Measurements from ENCODE around the gene UBA7. TPM values are rescaled to one million over a fixed set of nuclear protein-coding genes. Genes with fewer than 3 reads are reported as not detected.

The UBA7 gene
- total RNA-seq, 1 donor, result 76.7 TPM

DNA sequence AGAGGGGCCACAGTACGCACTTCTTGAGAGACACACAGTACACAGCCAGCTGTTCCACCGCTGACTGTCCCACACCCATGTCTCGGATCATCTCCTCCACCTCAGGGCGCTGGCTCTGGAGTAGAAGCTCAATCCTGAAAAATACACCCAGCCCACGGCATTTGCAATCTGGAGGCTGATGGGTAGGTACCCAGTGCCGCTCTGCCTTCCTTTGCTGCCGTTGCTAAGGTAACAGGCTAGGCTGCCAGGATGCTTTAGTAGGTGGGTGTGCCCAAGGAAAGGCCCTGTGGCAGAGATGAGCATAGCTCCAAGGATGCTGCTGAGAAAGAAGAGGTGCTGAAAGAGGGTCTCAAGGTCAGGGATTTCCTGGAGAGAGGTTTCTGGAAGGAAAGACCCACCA is 28.1 kb upstream of the UBA7 start:
- TF ChIP-seq, protein P1, sequence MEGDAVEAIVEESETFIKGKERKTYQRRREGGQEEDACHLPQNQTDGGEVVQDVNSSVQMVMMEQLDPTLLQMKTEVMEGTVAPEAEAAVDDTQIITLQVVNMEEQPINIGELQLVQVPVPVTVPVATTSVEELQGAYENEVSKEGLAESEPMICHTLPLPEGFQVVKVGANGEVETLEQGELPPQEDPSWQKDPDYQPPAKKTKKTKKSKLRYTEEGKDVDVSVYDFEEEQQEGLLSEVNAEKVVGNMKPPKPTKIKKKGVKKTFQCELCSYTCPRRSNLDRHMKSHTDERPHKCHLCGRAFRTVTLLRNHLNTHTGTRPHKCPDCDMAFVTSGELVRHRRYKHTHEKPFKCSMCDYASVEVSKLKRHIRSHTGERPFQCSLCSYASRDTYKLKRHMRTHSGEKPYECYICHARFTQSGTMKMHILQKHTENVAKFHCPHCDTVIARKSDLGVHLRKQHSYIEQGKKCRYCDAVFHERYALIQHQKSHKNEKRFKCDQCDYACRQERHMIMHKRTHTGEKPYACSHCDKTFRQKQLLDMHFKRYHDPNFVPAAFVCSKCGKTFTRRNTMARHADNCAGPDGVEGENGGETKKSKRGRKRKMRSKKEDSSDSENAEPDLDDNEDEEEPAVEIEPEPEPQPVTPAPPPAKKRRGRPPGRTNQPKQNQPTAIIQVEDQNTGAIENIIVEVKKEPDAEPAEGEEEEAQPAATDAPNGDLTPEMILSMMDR (IDR thresholded peaks at IDR 0.05; ENCODE audit: extremely low read depth, low read depth, low read length), result no peak
- Histone ChIP-seq H4K20me1 (ENCODE audit: insufficient read depth, low read length) (no peaks in the 10 kb centered on the region), H3K4me2 (ENCODE audit: insufficient read depth, low read length) (no peak overlapping the region), H3K9me3 (ENCODE audit: low read depth, low read length) (no peaks in the 10 kb centered on the region), H2AFZ (ENCODE audit: low read length) (no peak overlapping the region), H3K79me2 (ENCODE audit: insufficient read depth, low read length) (no peaks in the 10 kb centered on the region), H3K27ac (ENCODE audit: low read depth, low read length) (no peak overlapping the region), H3K4me1 (ENCODE audit: insufficient read depth, low read length) (peaks cover 4% of the 10 kb centered on the region), H3K27me3 (ENCODE audit: insufficient read depth, low read length) (no peaks in the 10 kb centered on the region), H3K36me3 (ENCODE audit: insufficient read depth, low read length) (peaks cover 11% of the 10 kb centered on the region), H3K4me3 (ENCODE audit: insufficient read depth, low read length) (no peak overlapping the region)
- peak; percentile 3 for DNase-seq (ENCODE audit: insufficient read length, low spot score, missing footprints)

DNA sequence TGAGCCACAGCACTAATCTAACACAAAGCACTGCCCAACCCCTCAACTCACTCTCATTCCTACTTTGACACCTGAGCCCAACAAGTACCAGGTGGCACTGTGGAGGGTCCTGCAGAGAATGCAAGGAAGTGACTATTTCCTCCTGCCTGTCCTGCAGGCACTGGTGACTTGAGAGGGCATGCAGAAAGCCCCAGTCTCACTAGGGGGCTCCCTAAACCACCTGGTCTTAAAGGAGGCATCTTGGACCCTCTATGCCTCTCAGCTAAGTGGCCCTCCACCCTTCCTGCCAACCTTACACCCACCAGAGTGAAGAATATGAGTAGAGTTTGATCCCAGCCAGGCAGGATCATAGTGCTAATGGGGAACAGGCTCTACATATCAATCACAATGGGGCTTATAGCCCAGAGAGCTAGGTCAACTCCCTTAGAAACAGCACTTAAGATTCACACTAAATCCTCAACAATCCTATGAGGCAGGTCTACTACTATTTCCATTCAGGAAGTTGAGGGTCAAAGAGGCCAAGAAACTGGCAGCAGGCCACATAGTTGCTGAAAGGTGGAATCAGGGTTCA is 27.5 kb upstream of the UBA7 start:
- no peak overlapping the region for H3K27ac ChIP-seq (ENCODE audit: low read depth, low read length)
- H3K4me1 ChIP-seq (ENCODE audit: insufficient read depth, low read length), result peaks cover 4% of the 10 kb centered on the region
- no peaks in the 10 kb centered on the region for H3K9me3 ChIP-seq (ENCODE audit: low read depth, low read length)
- no peak overlapping the region for H3K4me2 ChIP-seq (ENCODE audit: insufficient read depth, low read length)
- no peaks in the 10 kb centered on the region for H3K79me2 ChIP-seq (ENCODE audit: insufficient read depth, low read length)
- H2AFZ ChIP-seq (ENCODE audit: low read length), result no peak overlapping the region
- no peak overlapping the region for H3K4me3 ChIP-seq (ENCODE audit: insufficient read depth, low read length)
- no peaks in the 10 kb centered on the region for H3K27me3 ChIP-seq (ENCODE audit: insufficient read depth, low read length)
- DNase-seq (ENCODE audit: insufficient read length, low spot score, missing footprints), result peak; percentile 34
- peaks cover 7% of the 10 kb centered on the region for H3K36me3 ChIP-seq (ENCODE audit: insufficient read depth, low read length)
- H4K20me1 ChIP-seq (ENCODE audit: insufficient read depth, low read length), result no peaks in the 10 kb centered on the region
- TF ChIP-seq, protein P1 (IDR thresholded peaks at IDR 0.05; ENCODE audit: extremely low read depth, low read depth, low read length), result peak; percentile 36

DNA sequence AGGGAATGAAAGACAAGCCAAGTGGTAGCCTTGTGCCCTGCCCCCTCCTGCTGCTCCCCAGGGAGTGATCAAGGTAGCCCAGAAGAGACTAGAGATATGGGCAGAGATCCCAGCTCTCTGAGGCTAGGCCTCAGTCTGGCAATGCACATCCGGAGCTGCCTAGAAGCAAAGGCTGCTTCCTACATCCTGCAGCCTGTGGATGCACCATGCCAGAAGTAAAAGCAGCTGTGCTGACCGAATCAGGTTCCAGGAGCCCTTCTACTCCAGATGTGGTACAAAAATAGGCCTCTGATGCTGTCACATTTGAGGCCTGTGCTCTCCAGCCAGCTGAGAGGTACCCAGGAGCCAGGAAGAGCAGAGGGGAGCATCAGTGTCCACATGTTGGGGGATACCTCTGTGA is 26.6 kb upstream of the UBA7 start:
- H3K4me3 ChIP-seq (ENCODE audit: insufficient read depth, low read length), result no peak overlapping the region
- DNase-seq (ENCODE audit: insufficient read length, low spot score, missing footprints), result peak; percentile 59
- no peaks in the 10 kb centered on the region for H3K79me2 ChIP-seq (ENCODE audit: insufficient read depth, low read length)
- TF ChIP-seq, protein P1 (IDR thresholded peaks at IDR 0.05; ENCODE audit: extremely low read depth, low read depth, low read length), result no peak
- H4K20me1 ChIP-seq (ENCODE audit: insufficient read depth, low read length), result no peaks in the 10 kb centered on the region
- H2AFZ ChIP-seq (ENCODE audit: low read length), result no peak overlapping the region
- no peak overlapping the region for H3K27ac ChIP-seq (ENCODE audit: low read depth, low read length)
- H3K4me1 ChIP-seq (ENCODE audit: insufficient read depth, low read length), result peaks cover 4% of the 10 kb centered on the region
- H3K36me3 ChIP-seq (ENCODE audit: insufficient read depth, low read length), result peaks cover 6% of the 10 kb centered on the region
- no peaks in the 10 kb centered on the region for H3K27me3 ChIP-seq (ENCODE audit: insufficient read depth, low read length)
- no peaks in the 10 kb centered on the region for H3K9me3 ChIP-seq (ENCODE audit: low read depth, low read length)
- no peak overlapping the region for H3K4me2 ChIP-seq (ENCODE audit: insufficient read depth, low read length)

DNA sequence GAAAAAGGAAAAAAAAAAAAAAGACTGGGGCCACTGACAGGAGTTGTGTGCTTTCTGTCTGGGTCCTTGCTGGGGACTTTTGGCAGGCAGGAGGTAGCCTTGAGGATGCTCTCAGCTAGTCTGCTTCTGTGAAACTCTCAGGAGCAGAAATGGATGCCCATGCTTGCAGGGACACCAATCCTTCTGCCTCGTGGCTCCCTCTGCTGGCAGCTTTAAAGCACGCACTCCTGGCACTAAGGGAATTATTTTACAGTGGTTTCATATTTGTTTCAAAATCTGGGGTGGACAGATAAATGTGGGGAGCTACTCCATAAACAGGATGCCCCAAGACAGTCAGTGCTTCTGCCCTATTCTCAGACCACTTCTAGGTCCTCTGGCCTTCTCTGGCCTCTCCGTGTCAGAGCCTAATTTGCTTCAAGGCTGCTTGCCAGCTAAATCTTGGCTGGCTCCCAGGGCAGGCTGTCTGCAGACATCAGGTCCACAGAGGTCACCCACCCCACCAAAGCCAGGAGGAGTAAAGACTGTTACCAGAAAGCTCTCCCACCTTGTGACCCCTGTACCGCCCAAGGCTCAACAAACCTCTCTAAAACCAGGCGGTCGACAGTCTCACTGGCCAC is 25.5 kb upstream of the UBA7 start:
- H3K9me3 ChIP-seq (ENCODE audit: low read depth, low read length), result no peaks in the 10 kb centered on the region
- H2AFZ ChIP-seq (ENCODE audit: low read length), result peak overlapping the region; percentile 36
- H3K79me2 ChIP-seq (ENCODE audit: insufficient read depth, low read length), result no peaks in the 10 kb centered on the region
- TF ChIP-seq, protein P1 (IDR thresholded peaks at IDR 0.05; ENCODE audit: extremely low read depth, low read depth, low read length), result peak; percentile 97
- peak; percentile 91 for DNase-seq (ENCODE audit: insufficient read length, low spot score, missing footprints)
- no peak overlapping the region for H3K27ac ChIP-seq (ENCODE audit: low read depth, low read length)
- no peaks in the 10 kb centered on the region for H4K20me1 ChIP-seq (ENCODE audit: insufficient read depth, low read length)
- no peak overlapping the region for H3K4me3 ChIP-seq (ENCODE audit: insufficient read depth, low read length)
- peaks cover 2% of the 10 kb centered on the region for H3K36me3 ChIP-seq (ENCODE audit: insufficient read depth, low read length)
- no peaks in the 10 kb centered on the region for H3K27me3 ChIP-seq (ENCODE audit: insufficient read depth, low read length)
- H3K4me1 ChIP-seq (ENCODE audit: insufficient read depth, low read length), result peaks cover 4% of the 10 kb centered on the region
- no peak overlapping the region for H3K4me2 ChIP-seq (ENCODE audit: insufficient read depth, low read length)
